Measurements from ENCODE around the gene HLA-DPB1. TPM values are rescaled to one million over a fixed set of nuclear protein-coding genes. Genes with fewer than 3 reads are reported as not detected.

Gene HLA-DPB1
- total and polyA plus RNA-seq, 2 of the 4 experiments (the other 2 are of a cell fraction), result 7.7 to 10.7 TPM

GRCh38 chr6:33088931-33089620, 13.3 kb downstream of the HLA-DPB1 start:
- Histone ChIP-seq H3K9ac (ENCODE audit: low read depth, low read length) (no peak overlapping the region), H2BK20ac (ENCODE audit: low read depth, low read length) (no peak overlapping the region), H2BK120ac (ENCODE audit: low read depth, low read length) (no peak overlapping the region), H3K4me1 (ENCODE audit: control insufficient read depth, insufficient read depth, low read length) (no peaks in the 10 kb centered on the region), H4K8ac (ENCODE audit: low read depth in 2 of 2, low read length in 2 of 2) (no peak overlapping the region), H4K91ac (ENCODE audit: insufficient read depth, low read depth, low read length) (no peak overlapping the region), H3K4me3 (ENCODE audit: insufficient read depth, low read depth, low read length) (no peak overlapping the region), H3K27ac (ENCODE audit: insufficient read depth, low read length) (no peak overlapping the region), H2AK5ac (ENCODE audit: low read depth, low read length) (no peak overlapping the region), H3K18ac (ENCODE audit: low read depth, low read length) (no peak overlapping the region), H2BK5ac (ENCODE audit: low read depth, low read length, poor library complexity, severe bottlenecking) (no peak overlapping the region), H4K5ac (ENCODE audit: low read depth, low read length) (no peak overlapping the region), H3K9me3 (ENCODE audit: control insufficient read depth, insufficient read depth, low read length) (no peaks in the 10 kb centered on the region), H2AFZ (replicated peaks; ENCODE audit: low read length, poor library complexity) (no peak overlapping the region), H4K20me1 (ENCODE audit: insufficient read depth, low read length) (no peaks in the 10 kb centered on the region), H3K27me3 (ENCODE audit: control insufficient read depth, insufficient read depth, low read length) (peaks cover 22% of the 10 kb centered on the region), H3K79me1 (ENCODE audit: low read depth in 1 of 2, low read length in 2 of 2) (no peaks in the 10 kb centered on the region), H3K23ac (ENCODE audit: low read depth, low read length) (no peak overlapping the region), H2AK9ac (replicated peaks; ENCODE audit: low read depth, low read length, poor library complexity) (no peak overlapping the region), H3K9me1 (ENCODE audit: insufficient read depth, low read length) (no peaks in the 10 kb centered on the region), H3K4ac (ENCODE audit: low read depth, low read length) (no peak overlapping the region), H3K56ac (ENCODE audit: extremely low read depth, insufficient read depth, low read length) (no peak overlapping the region), H2BK15ac (ENCODE audit: low read depth, low read length) (no peak overlapping the region), H3K4me2 (ENCODE audit: low read depth, low read length) (no peak overlapping the region), H3K36me3 (ENCODE audit: control insufficient read depth, insufficient read depth, low read length) (0 out of 2 replicates have a peak, but pooled peaks cover 1% of the 10 kb centered on the region), H3K14ac (replicated peaks; ENCODE audit: low read depth, low read length) (no peak overlapping the region)
- TF ChIP-seq ELK1 (IDR thresholded peaks at IDR 0.05; ENCODE audit: borderline replicate concordance, low read depth, low read length) (no peak), POLR2A (IDR thresholded peaks at IDR 0.05; ENCODE audit: low read depth, low read length) (no peak), CHD1 (IDR thresholded peaks at IDR 0.05; ENCODE audit: low read depth, low read length) (no peak), USF2 (IDR thresholded peaks at IDR 0.05; ENCODE audit: low read depth, low read length) (no peak), MAZ (IDR thresholded peaks at IDR 0.05; ENCODE audit: borderline replicate concordance, low read depth, low read length) (no peak), RAD21 (IDR thresholded peaks at IDR 0.05; ENCODE audit: low read length) (no peak), MXI1 (IDR thresholded peaks at IDR 0.05; ENCODE audit: borderline replicate concordance, low read depth, low read length) (no peak), CEBPB (IDR thresholded peaks at IDR 0.05; ENCODE audit: low read depth, low read length) (no peak), FOS (IDR thresholded peaks at IDR 0.05; ENCODE audit: low read depth, low read length) (no peak), RFX5 (IDR thresholded peaks at IDR 0.05; ENCODE audit: low read depth, low read length) (no peak), MAFK (IDR thresholded peaks at IDR 0.05; ENCODE audit: low read depth, low read length) (no peak), CTCF (conservative IDR thresholded peaks at IDR 0.05; ENCODE audit: low read depth, low read length) (no peak)
- BruUV-seq (replicated peaks), result no TSS peak
- 23% methylated on average over 2 of the region's 6 CpGs; no CpG with 5 or more reads in 1 of the 2 experiments for WGBS, 2 experiments (ENCODE audit: extremely low coverage in 2 of 2, insufficient read length in 1 of 2)
- intact Hi-C loops (cut with micrococcal nuclease) (no loop called here), dilution Hi-C loops (cut with HindIII; ENCODE audit: low sequenced_read_pairs, unreplicated experiment) (no loop called here), in situ Hi-C loops (cut with MboI; ENCODE audit: low sequenced_read_pairs) (no loop called here)
- ATAC-seq (ENCODE audit: low read depth) (no peak), DNase-seq (no peak)
- CTCF ChIA-PET, result no interaction called here
- POLR2A ChIA-PET (ENCODE audit: unreplicated experiment), result no interaction called here

Data from IMR-90 (cell line).